ENCODE measurements around the gene ACADS.

ACADS gene

DNA sequence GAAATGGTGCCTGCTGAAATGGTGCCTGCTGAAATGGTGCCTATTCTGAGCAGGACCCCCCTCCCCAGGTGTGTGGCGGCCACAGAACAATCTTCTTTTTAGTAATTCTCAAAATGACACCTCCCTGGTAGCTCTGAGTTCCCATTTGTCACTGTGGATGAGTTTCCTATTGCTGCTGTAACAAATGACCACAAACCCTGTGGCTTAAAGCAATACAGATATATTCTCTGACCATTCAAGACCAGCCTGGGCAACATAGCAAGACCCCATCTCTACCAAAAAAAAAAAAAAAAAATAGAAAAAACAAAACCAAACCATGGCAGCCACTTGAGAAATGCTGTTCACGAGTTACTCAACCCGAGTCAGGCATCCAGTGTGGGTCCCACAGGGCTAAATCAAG lies 7.9 kb downstream of the ACADS start:
- DNase-seq: no peak

DNA sequence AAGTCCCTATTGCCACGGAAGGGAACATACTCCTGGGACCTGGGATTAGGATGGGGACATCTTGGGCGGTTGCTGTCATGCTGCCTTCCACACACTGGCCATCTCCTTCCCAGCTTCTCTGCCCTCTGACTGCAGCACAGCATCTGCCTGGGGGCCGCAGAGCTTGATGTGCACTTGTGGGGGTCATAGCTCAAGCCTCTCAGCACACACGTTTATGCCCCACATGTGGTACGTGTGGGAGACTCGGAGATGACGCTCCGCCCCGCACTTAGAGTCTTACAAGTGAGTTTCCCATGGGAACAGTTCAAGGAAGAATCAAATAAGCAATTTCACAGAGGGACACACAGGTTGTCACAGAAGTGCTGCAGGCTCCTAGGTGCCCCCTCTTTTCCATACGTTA lies 8.6 kb downstream of the ACADS start:
- no peak for DNase-seq

DNA sequence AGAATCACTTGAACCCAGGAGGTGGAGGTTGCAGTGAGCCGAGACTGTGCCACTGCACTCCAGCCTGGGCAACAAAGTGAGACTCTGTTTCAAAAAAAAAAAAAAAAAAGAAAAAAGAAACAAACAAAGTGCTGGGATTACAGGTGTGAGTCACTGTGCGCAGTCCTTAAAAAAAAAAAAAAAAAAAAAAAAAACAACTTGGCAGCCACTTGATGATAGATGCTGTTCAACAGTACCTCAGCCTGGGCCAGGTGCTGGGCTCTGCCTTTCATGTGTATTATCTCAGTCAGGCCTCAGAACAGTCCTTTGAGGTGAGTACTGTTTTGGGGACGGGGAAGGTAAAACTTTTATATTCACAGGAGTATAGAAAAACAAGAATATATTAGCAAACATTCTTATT lies 9.6 kb downstream of the ACADS start:
- DNase-seq: no peak

DNA sequence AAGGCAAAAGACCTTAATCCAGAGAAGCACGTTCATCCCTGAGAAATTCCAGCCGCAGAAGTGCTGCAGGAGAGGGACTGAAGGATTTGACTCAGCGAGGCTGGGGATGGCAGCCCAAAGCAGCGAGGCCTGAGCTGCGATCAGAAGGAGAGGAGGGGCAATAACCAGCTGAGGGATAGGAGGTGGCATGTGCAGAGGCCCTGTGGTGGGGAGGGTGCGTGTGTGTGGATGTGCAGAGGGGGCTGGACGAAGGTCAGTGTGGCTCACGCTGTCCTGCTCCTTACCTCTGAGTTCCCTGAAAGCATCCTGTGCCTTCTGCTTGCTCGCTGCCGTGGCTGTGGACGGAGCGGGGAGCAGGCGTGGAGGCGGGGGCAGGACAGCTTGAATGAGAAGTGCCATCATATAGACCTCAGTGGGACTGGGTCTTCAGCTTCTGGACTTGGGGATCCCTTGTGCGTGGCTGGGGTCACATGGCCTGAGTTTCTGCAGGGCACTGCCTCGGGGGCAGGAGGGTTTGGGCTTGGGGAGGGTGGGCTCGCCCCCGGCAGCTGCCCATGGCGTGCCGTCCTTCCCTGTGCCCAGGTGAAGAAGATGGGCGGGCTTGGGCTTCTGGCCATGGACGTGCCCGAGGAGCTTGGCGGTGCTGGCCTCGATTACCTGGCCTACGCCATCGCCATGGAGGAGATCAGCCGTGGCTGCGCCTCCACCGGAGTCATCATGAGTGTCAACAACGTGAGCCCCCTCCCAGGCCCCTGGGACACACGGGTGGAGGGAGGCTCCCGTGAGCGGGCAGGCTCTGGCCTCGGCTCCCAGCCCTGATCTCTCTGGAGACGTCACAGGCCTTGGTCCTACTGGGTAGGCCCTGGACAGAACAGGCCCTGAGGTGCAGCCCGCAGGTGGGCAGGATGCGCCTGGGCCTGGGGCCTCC lies 11.0 kb downstream of the ACADS start:
- DNase-seq: no peak

DNA sequence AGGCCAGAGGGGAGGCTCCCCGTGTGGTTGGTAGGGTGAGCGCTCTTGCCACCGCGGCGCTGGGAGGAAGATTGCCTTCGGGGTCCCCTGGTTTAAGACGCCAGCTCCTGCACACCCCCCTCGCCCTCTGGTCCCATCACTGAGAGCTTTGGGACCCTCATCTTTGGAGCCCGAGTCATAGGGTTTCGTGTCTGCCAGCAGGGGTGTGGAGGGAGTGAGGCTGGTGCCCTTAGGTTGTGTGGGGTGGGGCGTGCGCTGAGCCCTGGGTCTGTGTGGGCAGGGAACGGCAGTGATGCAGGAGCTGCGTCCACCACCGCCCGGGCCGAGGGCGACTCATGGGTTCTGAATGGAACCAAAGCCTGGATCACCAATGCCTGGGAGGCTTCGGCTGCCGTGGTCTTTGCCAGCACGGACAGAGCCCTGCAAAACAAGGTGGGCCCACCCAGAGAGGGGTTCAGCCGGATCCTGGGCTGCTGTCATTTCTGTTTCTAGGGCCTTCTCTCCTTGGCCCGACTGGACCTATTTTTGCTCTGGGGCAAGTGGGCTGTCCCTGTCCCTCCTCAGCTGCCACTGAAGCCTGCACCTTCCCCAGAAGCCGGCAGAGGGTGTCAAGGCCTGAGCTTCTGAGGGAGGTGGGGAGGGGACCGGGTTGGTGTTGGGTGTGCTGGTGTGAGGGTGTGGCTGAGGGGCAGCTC lies 12.1 kb downstream of the ACADS start:
- DNase-seq: no peak

DNA sequence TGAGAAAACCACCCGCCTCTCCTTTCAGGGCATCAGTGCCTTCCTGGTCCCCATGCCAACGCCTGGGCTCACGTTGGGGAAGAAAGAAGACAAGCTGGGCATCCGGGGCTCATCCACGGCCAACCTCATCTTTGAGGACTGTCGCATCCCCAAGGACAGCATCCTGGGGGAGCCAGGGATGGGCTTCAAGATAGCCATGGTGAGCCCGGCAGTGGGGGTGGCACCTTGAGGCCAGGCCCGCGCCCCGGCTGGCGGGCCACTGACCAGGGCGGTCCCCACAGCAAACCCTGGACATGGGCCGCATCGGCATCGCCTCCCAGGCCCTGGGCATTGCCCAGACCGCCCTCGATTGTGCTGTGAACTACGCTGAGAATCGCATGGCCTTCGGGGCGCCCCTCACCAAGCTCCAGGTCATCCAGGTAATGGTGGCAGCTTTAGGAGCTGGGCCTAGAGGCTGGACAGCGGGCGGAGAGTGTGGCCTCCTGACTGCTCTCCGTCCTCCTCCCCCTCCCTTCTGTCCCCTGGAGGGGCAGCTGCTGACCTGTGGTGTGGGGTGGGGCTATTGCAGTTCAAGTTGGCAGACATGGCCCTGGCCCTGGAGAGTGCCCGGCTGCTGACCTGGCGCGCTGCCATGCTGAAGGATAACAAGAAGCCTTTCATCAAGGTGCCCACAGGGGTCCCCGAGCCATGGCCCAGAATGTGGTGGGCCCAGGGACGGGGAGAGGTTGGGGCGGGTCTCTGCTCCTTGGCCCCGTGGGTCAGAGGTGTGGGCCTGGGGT lies 12.8 kb downstream of the ACADS start:
- DNase-seq: no peak

DNA sequence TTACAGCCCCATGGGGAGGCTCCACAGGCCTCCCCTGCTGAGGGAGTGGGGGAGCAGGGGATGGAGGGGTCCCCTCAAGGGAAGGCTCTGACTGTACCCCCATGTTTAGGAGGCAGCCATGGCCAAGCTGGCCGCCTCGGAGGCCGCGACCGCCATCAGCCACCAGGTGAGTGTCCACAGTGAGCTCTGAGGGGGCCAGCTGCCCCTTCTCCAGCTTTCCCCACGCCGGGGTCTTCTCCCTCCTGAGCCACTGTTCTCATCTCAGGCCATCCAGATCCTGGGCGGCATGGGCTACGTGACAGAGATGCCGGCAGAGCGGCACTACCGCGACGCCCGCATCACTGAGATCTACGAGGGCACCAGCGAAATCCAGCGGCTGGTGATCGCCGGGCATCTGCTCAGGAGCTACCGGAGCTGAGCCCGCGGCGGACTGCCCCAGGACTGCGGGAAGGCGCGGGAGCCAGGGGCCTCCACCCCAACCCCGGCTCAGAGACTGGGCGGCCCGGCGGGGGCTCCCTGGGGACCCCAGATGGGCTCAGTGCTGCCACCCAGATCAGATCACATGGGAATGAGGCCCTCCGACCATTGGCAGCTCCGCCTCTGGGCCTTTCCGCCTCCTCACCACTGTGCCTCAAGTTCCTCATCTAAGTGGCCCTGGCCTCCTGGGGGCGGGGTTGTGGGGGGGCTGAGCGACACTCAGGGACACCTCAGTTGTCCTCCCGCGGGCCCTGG lies 13.6 kb downstream of the ACADS start:
- DNase-seq: no peak

DNA sequence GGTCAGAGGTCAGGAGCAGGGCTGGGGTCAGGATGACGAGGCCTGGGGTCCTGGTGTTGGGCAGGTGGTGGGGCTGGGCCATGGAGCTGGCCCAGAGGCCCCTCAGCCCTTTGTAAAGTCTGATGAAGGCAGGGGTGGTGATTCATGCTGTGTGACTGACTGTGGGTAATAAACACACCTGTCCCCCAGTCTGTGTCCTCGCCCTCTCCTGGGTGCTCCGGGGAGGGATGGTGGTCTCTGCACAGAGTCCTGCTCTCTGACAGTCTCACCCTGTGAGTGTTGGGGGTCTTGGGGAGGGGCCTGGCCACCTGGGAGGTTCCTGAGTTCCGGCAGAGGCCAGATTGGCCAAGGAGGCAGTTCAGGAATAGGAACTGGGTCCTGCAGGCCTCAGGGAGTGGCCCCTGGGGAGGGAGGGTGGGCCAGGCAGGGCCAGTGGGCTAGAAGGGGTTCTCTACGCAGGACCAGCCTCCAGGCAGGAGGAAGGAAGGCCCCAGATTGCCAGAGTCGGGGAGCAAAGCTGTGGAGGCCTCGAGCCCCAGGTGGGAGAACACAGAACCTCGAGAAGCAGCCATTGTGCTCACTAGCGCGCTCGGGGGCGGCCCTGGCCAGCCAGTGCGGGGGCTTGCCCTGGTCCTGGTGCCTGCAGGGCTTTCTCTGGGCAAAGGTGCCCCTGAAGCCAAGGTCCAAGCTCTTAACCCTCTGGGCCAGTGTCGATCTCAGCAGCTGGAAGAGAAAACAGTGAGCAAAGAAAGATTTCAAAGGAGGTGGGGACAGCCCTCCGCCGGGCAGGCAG lies 14.4 kb downstream of the ACADS start:
- DNase-seq: no peak

DNA sequence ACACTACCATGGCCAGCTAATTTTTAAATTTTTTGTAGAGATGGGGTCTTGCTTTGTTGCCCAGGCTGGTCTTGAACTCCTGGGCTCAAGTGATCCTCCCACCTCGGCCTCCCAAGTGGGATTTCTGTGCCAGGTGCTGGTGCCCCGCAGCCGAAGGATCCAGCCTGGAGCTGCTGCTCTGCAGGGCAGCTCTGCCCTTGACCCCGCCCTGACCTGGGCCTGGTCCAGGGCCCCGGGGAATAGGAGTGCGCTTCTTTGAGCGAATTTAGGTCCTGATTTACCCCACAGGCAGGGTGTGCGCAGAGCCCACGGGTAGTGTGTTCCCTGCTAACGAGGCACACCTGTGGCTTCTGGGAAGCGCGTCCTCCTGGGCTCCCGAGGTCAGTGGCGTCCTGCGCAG lies 15.2 kb downstream of the ACADS start:
- DNase-seq: no peak

DNA sequence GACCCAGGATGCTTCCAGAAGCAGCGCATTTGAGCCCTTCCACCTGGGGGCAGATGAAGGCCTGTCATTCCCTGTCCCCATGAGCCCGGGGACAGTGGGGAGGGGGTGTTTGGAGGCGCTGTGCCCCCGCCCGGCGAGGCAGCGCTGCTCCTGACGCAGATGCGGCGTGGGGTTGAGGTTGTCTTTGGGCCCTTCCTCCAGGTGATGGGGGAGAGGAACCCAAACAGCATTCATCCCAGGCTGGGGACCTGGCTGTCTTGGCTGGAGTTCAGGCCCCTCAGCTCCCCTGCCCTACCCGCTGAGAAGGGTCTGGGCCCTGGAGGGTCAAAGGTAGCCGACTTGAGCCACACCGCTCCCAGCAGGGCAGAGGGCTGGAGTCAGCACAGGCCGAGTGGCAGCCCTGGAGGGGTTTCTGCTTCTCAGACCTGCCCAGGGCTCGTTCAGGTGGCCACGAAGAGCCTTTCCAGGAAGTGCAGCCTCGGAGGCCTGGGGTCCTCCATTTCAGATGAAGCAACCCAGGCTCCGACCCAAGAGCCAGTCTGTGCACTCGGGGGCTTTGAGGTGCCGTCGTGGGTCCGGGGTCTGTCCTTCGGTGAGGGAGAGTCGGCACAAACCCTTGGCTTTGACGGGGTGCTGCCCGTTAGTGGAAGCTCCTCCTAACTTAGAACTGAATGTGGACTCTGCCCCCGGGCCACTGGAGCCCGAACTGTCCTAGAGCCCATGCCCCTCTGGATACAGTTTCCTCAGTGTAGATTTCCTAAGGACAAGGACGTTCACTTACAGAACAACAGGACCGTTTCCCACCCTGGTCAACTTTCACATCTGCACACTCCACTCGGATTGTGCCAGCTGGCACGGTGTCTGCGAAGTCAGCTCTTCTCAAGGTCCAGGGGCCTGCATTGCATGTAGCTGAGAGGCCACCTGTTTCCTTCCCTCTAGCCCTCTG lies 16.1 kb downstream of the ACADS start:
- no peak for DNase-seq

DNA sequence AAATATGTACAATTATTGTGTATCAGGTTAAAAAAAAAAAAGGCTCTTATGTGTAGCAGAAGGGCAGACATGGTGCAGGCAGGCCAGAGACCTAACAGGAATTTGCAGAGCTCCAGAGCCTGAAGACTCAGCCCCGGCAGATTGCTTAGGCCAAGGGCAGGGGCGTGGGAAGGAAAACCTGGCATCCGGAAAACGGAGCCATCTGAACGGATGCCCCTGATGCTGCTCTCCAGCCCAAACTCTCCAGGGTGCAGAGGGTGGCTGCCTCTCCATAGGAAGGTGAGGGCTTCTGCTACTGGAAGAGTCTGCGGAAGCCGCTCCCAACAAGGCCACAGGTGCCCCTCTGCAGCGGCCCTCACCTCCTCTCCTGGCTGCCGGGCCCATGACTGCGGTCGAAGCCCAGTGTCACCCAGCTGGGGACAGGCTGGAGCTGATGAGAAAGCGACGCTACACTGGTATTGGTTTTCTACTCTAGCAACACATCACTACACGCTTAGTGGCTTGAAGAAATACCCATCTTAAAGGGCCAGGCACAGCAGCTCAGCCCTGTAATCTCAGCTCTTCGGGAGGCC lies 19.4 kb downstream of the ACADS start:
- no peak for DNase-seq

DNA sequence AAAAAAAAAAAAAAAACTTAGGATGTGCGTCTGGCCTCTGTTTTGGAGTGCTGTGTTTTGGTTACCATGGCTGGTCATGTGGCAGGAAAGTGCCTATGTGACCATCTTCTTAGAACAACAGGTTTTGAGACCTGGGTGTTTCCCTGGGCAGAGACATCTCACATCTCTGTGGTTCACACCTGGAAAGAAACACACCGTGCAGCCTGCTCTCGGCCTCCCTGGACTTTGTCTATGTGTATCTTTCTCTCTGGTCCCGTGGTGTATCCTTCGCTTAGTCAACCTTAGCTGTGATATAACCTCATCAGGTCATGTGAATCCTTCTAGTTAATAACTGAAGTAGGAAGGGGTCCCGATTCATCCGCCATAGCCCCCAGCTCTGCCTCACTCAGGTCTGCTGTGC lies 22.6 kb downstream of the ACADS start:
- no peak for DNase-seq

DNA sequence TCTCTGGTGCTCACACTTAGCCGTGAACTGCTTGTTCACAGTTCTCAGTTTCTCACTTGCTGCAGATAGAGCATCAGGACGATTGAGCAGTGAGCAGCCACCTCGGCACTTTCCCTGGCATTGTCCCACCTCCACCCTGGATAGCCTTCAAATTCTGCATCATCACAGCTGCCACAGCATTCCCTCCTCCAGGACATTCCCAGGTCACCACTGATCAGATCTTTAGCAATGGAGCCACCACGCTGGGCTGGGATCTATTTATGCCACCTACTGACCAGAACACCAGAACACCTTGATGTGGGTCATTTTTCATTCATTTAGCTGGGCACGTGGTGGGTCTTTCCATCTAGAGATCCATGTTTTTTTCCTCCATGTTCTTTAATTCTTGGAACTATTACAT lies 23.6 kb downstream of the ACADS start:
- DNase-seq: no peak

DNA sequence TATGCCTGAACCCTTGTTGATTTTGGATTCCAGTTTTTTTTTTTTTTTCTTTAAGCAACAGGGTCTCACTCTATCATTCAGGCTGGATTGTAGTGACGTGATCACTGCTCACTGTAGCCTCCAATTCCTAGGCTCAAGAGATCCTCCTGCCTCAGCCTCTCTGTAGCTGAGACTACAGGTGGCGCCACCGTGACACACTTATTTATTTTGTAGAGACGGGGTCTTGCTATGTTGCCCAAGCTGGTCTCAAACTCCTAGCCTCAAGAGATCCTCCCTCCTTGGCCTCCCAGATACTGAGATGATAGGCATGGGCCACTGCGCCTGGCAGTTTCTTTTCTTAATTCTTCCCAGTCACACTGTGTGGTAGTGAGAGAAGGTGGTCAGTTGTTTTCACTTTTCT lies 25.2 kb downstream of the ACADS start:
- no peak for DNase-seq

DNA sequence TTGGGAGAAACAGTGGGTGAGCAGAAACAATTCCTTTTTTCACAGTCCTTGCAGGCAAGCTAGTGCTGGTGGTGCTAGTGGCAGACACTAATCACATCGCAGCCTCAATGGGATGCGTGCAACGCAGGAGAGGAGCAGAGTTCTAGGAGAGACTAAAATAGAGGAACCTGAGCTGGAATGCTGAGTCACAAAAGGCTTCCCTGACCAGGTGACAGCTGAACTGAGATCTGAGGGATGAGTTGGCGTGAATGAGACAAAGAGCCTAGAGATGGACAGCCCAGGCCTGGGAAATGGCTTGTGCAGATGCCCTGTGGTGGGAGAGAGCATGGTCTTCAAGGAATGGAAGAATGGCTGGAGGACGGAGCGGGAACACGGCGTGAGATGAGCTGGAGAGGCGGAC lies 25.8 kb downstream of the ACADS start:
- DNase-seq: no peak

DNA sequence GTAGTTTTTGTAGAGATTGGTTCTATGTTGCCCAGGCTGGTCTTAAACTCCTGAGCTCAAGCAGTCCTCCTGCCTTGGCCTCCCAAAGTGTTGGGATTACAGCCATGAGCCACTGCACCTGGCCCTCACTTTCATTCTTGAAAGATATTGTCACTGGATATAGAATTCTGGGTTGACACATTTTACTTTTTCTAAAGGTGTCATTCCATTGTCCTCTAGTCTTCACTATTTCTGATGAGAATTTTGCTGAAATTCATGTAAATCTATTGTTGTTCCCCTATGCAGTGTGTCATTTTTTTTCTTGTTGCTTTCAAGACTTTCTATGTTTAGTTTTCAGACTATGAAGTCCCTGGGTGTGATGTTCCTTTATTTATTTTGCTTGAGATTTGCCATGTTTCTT lies 29.2 kb downstream of the ACADS start:
- no peak for DNase-seq

DNA sequence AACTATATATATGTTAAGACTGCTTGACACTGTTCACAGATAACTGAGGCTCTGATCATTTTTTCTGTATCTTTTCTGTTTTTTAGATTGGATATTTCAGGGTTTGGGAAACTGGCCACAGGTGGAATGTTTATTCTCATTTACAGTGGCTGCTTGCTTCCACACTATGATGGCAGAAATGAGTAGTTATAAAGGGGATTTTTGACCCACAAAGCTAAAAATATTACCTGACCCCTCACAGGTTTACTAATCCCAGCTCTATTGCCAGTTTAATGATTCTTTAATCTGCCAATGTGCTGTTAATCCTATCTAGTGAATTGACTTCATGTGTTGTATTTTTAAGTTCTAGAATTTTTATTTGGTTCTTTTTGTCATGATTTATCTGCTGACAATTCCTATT lies 29.6 kb downstream of the ACADS start:
- no peak for DNase-seq

DNA sequence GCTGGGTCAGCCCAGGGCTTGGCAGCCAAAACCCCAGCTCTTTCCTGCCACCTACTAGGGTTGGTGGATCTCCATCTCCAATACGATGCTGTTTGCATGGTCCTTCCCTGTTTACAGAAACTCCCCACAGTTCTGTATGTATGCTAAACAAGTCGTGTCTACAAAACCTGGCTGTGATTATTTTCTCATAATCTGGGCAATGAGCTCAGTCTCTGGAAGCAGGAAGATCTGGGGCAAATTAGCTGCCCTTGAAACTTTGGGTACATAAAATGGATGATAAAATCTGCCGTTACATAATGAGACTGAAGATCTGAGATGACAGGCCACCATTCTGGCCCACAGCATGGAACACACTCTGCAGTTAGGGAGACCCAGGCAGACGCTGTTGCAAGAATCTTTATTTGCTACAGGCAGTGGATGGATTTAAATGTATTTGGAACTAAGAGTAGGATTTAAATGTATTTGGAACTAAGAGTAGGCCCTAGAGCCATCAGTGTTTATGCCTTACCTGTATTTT lies 31.7 kb downstream of the ACADS start:
- no peak for DNase-seq

DNA sequence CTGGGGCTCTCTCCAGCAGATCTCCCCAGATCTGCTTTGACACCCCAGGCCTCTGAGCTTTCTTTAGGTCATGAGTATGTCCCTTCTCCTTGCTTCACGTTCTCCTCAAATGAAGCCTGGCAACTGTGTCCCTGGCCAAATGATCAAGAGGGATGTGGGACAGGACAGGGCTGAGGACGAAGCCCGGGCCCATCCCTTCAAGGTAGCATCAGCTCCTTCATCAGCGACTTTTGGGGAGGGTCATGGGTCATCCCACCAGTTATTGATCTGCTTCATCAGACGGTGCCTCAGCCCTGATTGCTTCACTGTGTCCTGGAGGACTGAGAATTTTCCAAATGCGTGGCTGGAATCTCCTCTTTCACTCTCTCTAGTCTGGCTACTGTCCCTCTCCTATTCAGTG lies 32.3 kb downstream of the ACADS start:
- no peak for DNase-seq

Data from hematopoietic multipotent progenitor cell treated with erythropoietin and hydrocortisone succinate and interleukin-3 and kit ligand, for 6 days (in vitro differentiated cells).